Measurements from ENCODE around the gene FOXN3. TPM values are rescaled to one million over a fixed set of nuclear protein-coding genes. Genes with fewer than 3 reads are reported as not detected.

Gene FOXN3
- polyA plus RNA-seq, 3 donors, result 38.7 to 57.4 (median 42.0) TPM

- H3K27me3 Mint-ChIP-seq (ENCODE audit: low read depth in 3 of 3), result no peaks in the 10 kb centered on the region
These were observed 107.3 kb downstream of the FOXN3 start for GRCh38 chr14:89309670-89310177.

More at GRCh38 chr14:89309670-89310177, 107.3 kb downstream of the FOXN3 start:
- Histone ChIP-seq H3K36me3 (replicated peaks in 1 of 2; ENCODE audit: control insufficient read depth in 1 of 2, insufficient read depth in 2 of 2, low read length in 2 of 2) (peaks cover 6 to 20% of the 10 kb centered on the region in 2 donors), H3K9me3 (replicated peaks in 1 of 2; ENCODE audit: control insufficient read depth in 1 of 2, insufficient read depth in 1 of 2, low read length in 2 of 2) (no peaks in the 10 kb centered on the region), H3K27me3 (ENCODE audit: control insufficient read depth in 2 of 2, insufficient read depth in 2 of 2, low read length in 2 of 2) (no peaks in the 10 kb centered on the region), H2AFZ (ENCODE audit: insufficient read depth, low read depth, low read length, poor library complexity, severe bottlenecking) (no peak overlapping the region), H3K4me2 (replicated peaks; ENCODE audit: extremely low read depth, low read length, poor library complexity, severe bottlenecking) (no peak overlapping the region), H3K27ac (ENCODE audit: low read depth in 1 of 2, low read length in 2 of 2) (peak overlapping the region in 1 of 2 donors; percentile 62), H3K9ac (ENCODE audit: insufficient read depth, low read length, poor library complexity, severe bottlenecking) (no peak overlapping the region), H4K20me1 (ENCODE audit: insufficient read depth, low read length) (peaks cover 86% of the 10 kb centered on the region), H3K4me3 (replicated peaks in 1 of 3; ENCODE audit: low read depth in 2 of 3, low read length in 3 of 3) (no peak overlapping the region), H3K79me2 (ENCODE audit: insufficient read depth, low read length) (peaks cover 93% of the 10 kb centered on the region), H3K4me1 (ENCODE audit: control insufficient read depth in 1 of 2, insufficient read depth in 2 of 2, low read length in 2 of 2) (peaks cover 15 to 21% of the 10 kb centered on the region in 2 donors)
- DNase-seq, result no peak
- Mint-ChIP-seq H3K9me3 (no peaks in the 10 kb centered on the region), H3K27ac (peak overlapping the region in 4 of 7 donors; percentile 16 to 85 (median 68)), H3K4me3 (no peak overlapping the region), H3K4me1 (peaks cover 38% of the 10 kb centered on the region), H3K36me3 (peaks cover 19 to 54% of the 10 kb centered on the region in 2 donors)
- intact Hi-C loops (cut with micrococcal nuclease), result loop anchor here (5.0 to 10.0 kb wide), 2 partner anchors 33 to 105 kb away; partner anchors contain the start of gene FOXN3 (in 1 of the 2)
- no peak for TF ChIP-seq CTCF (IDR thresholded peaks at IDR 0.05)
- 87% methylated on average over 6 of the region's 11 CpGs for WGBS (ENCODE audit: insufficient coverage)

All from CD14-positive monocyte (primary cell).